Measurements from ENCODE around the gene PRKCE.

Gene PRKCE

GRCh38 chr2:45980161-45980865 is 328.8 kb downstream of the PRKCE start:
- DNase-seq: no peak

- no peak for DNase-seq
These were observed 330.0 kb downstream of the PRKCE start for GRCh38 chr2:45981384-45981930.

GRCh38 chr2:45982096-45982495 is 330.6 kb downstream of the PRKCE start:
- DNase-seq: no peak

GRCh38 chr2:45983213-45983612 is 331.7 kb downstream of the PRKCE start:
- DNase-seq: no peak

- no peak for DNase-seq
These were observed 332.9 kb downstream of the PRKCE start for GRCh38 chr2:45984366-45984765.

GRCh38 chr2:45984896-45985473 is 333.5 kb downstream of the PRKCE start:
- DNase-seq: no peak

GRCh38 chr2:45986509-45986908 is 335.0 kb downstream of the PRKCE start:
- DNase-seq: no peak

GRCh38 chr2:45987856-45988255 is 336.4 kb downstream of the PRKCE start:
- DNase-seq: no peak

GRCh38 chr2:45988879-45989278 is 337.4 kb downstream of the PRKCE start:
- no peak for DNase-seq

GRCh38 chr2:45990131-45990530 is 338.7 kb downstream of the PRKCE start:
- no peak for DNase-seq

- peak; percentile 86 for DNase-seq
These were observed 340.7 kb downstream of the PRKCE start for GRCh38 chr2:45992021-45992740.

GRCh38 chr2:45992741-45993475 is 341.4 kb downstream of the PRKCE start:
- no peak for DNase-seq

GRCh38 chr2:45993476-45993991 is 342.1 kb downstream of the PRKCE start:
- peak; percentile 22 for DNase-seq

GRCh38 chr2:45994060-45994459 is 342.6 kb downstream of the PRKCE start:
- no peak for DNase-seq

GRCh38 chr2:46000660-46001059 is 349.2 kb downstream of the PRKCE start:
- no peak for DNase-seq

- no peak for DNase-seq
These were observed 349.8 kb downstream of the PRKCE start for GRCh38 chr2:46001290-46001689.

GRCh38 chr2:46001741-46002506 is 350.4 kb downstream of the PRKCE start:
- DNase-seq: no peak

GRCh38 chr2:46002507-46002883 is 351.0 kb downstream of the PRKCE start:
- DNase-seq: peak; percentile 41

GRCh38 chr2:46002947-46003346 is 351.5 kb downstream of the PRKCE start:
- DNase-seq: no peak

GRCh38 chr2:46003903-46004473 is 352.5 kb downstream of the PRKCE start:
- no peak for DNase-seq

GRCh38 chr2:46006473-46007025 is 355.1 kb downstream of the PRKCE start:
- no peak for DNase-seq

Measured in NCI-H2029 treated with DMSO at 0.1 percent for 48 hours (cell line).